HT1080 (cell line): Measurements from ENCODE around the gene ANTXR1. TPM values are rescaled to one million over a fixed set of nuclear protein-coding genes. Genes with fewer than 3 reads are reported as not detected.

Source experiments
- DNase-seq: peaks from one replicate; pipeline ENCODE4 v3.0.0-alpha.2; 2015; ENCODE audit warnings: low read depth
- total RNA-seq: library from RNA; depleted of rRNA; stranded (reverse); fragments of >200 nt; shearing (Covaris generic); gene quantifications from 2 replicates; pipeline ENCODE4 v1.2.3, GENCODE V29; 2014

Gene ANTXR1
- total RNA-seq, 1 experiment from 2014 or later, result 40.4 TPM

DNA sequence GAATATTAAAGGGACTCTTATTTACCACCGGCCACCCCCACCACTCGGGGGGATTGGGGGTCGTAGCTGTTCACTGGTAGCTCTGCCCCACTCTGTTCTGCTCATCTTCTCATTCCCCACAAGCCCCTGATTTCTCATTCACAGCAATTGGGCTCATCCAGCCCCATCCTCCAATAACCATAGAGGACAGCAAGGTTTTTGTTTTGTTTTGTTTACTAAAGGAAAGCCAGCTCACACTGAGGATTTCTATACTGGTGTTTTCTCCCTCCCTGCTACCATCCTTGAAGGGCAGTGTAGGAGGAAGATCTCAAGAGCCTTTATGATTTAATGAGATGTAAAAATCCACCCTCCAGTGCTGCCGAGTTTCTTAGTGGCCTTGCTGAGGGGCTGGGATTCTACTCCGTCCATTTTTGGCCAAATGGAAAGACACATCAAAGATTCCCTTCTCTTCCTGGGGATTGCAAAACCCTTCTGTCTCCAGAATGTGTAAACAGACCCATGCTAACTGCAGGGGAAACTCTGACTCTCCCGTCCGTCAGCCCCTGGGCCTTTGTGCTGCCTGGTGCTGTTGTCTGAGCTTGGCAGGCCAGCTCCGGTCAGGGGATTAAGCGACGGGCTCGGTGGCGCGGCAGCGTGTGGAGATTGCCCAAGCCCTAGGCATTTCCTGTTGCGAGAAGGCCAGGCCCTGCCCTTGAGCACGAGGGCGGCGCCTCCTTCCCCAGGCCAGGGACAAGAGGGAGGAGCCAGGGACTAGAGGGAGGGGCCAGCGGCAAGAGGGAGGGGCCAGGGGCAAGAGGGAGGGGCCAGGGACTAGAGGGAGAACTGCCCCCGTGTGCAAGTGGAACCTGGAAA, 165.0 kb downstream of the ANTXR1 start:
- DNase-seq, result peak; percentile 94

DNA sequence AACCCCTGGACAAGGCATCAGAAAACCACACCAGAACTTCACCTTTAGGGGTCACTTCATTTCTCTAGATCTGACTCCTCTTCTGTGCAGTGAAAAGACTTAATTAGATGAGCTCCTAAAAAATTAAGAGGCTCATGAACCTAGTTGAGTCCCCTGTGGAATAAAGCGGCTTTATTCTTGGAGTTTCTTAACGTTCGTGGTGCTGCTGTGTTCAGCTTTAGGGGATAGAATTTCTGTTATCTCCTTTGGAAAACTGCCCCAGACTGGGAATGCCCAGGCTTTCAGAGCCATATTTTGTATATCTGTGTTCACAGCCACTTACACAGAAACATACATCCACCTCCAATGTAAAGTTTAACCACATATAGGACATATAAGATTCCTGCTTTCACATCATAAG, 165.8 kb downstream of the ANTXR1 start:
- DNase-seq, result no peak

DNA sequence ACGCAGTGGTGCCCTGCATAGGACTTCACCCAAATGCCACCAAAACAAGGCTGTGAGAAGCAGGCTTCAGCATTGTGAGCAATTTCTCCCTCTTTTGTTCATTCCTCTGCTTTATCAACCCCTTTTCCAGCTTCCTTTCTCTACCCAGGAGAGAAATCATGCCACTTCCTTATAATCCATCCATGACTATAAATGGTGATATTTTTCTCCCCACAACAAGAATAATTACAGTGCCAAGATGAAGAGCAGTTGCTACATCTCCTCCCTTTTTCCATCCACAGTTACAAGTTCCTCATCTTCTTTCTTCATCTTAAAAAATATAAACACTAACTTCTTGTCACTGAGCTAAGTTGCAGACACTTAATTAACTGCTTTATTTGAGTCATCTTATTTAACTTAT, 167.2 kb downstream of the ANTXR1 start:
- no peak for DNase-seq

DNA sequence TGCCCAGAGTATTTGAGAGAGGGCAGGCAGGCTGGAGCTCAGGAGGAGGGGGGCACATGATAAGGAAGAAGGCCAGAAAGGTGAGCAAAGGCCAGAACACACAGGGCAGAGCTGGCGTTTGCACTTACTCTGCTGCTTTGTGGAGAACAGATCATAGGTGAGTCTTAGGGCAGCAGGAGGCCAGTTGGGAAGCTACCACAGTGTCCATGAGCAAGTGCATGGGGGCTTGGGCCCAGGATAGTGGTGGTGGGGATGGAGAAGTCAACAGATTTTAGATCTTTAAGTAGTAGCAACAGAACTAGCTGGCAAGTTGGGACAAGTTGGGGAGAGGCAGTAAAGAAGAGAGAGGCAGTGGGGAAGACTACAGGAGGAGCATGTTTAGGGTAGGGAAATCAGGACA, 168.0 kb downstream of the ANTXR1 start:
- DNase-seq, result no peak

DNA sequence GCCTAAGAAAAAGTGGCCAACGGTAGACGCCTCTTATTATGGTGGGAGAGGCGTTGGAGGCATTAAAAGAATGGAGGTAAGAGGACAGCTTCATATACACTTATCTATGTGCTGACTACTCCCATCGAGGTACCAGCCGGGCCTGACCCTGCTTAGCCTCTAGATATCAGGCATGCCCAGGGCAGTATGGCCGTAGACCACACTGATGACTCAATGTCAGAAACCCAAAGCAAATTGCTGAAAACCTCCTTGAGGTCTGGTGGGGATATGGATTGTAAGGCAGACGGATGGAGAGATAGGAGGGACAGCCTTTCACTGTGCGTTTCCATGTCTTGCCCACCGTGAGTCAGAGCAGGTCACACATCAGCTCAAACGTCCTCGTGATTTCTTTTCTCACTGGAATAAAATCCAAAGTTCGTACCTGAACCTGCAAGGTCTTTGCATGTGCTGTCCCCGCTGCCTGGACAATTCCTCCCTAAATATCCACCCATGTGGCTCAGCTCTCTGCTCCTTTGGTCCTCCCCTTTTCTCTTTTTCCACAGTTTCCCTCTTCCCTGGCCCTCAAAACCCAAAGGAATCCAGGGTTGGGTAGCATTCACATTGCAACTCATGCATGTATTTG, 168.9 kb downstream of the ANTXR1 start:
- peak; percentile 45 for DNase-seq

DNA sequence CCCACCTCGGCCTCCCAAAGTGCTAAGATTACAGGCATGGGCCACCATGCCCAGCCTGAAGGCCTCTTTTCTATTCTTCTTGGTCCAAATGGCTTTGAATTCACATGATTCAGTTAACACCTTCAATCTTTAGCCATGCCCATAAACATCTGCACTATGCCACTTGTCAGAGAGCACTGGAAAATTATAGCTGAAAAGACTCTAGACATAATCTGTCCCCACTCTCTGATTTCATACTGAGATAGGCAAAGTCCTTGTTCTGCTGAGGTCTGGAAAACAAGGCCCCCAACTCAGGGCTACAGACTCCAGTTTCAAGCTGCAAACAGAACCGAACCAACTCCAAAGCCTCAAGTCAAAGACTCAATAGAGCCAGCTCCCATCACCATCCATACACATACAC, 170.7 kb downstream of the ANTXR1 start:
- no peak for DNase-seq

DNA sequence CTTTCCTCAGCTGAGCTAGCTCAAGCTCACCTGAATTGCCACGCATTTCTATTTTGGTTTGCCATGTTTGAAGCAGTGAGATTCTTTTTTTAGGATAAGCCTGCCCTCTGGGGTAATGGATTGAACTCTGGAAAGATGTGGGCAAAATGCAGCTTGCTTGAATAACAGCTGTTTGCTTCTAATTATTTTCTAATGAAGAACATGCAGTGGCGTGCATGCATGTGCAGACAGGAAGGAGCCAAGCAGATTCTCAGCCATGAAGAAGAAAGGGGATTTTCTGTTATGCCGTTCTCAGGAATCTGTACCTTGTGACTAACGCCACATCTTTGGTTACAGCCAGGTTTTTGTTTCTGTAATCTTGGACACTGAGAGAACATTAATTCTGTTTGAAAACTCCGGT, 171.2 kb downstream of the ANTXR1 start:
- no peak for DNase-seq

DNA sequence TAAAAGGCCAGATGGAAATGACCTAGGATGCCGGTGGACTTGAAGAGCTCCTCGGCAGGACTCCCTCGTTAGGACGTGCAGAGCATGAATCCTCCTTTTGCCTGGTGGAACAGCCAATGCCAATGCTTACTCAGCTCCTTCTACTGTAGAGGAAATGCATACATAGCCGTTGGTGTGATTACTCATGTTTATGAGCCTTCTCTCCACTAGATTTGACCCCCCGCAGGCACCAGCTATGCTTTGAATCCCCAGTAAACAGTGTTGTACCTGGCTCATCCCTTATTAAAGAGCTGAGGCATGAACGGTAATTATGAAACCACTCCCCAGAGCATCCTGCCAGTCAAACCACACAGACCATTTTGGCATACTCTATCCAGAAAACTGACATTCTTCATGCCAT, 172.8 kb downstream of the ANTXR1 start:
- peak; percentile 91 for DNase-seq

DNA sequence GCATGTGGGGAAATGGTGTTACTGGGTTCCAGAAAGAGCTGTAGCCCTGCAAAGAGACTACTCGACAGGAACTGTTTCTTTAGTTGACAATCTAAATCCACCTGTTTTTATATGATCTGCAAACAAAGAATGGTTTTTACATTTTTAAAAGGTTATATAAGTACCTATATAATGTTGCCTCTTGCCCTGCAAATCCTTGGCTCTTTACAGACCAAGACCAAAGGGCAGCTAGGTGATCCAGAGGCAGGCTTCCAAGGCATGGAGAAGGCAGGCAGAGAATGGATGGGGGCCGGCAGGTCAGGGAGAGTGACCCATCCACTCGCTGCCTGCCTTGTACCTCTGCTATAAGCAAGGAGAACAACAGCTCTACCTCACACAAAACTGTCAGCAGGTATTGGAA, 173.6 kb downstream of the ANTXR1 start:
- no peak for DNase-seq

DNA sequence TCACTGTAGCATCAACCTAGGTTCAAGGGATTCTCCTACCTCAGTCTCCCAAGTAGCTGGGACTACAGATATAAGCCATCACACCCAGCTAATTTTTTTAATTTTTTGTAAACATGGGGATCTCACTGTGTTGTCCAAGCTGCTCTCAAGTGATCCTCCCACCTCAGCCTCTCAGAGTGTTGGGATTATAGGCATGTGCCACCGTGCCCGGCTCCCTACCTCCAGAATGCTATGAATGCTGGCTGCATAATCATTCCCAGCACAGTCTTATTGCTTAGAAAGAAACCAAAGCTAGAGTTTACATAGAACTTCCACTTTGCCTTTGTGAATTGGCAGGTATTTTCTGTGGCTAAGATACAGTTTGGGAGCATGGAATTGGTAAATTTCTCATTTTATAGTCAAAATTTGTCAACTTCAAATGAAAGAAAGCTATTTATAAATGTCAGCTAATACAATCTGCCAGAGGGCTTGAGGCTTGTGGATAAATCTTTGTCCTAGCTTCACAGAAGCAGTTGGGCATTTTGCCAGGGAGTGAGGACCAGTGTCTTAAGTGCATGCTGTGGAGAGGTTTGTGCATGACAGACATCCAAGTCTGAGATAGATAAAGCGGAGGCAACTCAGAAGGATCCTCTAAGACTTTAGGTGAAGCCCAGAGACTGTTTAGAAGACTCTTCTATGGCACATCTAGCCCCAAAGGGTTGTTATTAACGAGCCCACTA, 175.4 kb downstream of the ANTXR1 start:
- DNase-seq, result no peak

DNA sequence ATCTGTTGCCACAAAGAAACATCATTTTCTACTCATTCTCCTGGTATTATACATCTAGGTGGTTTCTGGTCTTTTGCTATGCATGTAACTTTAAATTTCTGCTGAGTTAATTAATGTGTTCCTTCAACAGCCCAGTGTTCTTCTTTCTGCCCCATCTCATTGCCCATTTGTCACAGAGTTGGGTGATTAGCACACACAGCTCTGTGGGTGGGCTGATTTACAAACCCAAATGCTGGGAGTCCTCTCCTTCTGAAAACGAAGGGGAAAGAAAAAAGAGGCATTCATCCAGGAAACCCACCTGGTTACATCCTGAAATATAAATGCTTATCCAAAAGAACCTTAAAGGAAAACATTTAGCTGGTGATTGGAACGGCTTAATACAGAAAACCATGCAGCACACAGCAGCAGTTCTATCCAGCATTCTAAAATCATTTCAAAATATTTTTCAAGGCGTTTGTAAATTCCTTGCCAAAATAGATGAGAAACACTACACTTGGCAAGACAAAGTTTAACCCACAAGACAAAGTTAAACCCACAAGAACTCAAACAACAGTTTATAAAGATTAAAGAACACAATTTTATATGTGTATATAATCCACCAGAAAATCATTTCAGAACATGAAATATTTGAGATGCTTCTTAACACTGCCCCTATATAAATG, 177.9 kb downstream of the ANTXR1 start:
- no peak for DNase-seq

DNA sequence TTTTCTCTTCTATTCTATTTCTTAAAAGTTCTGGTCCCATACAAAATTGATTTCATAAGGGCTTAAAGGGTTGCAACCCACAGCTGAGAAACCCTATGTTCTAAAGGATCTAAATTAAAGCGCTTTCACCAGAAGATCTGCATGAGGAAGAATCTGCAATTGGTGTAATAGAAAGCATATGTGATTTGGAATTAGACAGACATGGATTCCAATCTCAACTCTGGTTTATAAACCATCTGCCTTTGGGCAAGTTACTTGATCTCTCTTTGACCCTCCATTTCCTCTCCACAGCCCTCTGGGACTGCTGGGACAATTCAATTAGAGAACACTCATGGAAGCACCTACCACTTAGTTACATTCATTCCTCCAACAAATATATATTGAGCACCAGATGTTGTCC, 178.7 kb downstream of the ANTXR1 start:
- no peak for DNase-seq

DNA sequence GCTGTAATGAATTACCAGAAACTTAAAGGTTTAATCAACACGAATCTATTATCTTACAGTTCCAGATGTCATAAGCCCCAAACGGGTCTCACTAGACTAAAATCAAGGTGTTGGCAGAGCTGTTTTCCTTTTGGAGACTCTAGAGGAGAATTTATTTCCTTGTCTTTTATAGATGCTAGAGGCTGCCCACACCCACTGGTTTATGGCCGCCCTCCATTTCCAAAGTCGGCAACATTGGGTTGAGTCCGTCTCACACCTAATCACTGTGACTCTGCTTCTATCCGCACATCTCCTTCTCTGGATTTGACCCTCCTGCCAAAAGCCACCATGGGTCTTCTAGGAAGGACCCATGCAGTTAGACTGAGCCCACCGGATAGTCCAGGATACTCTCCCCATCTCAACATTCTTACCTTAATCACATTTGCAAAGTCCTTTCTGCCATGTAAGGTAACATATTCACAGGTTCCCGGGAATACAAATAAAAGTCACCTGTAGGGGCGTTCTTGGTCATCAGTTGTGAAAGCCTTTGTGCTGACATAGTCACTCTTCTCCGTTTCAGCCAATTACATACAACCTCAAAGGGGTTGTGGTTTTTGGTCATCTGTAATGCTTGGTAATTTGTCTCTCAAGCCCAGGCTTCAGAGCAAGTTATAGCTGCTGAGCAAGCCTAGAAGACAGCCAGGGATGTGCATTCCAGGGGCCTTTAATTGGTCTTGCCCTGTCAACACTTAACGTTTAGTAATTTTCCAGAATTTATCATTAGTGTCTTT, 179.4 kb downstream of the ANTXR1 start:
- no peak for DNase-seq

DNA sequence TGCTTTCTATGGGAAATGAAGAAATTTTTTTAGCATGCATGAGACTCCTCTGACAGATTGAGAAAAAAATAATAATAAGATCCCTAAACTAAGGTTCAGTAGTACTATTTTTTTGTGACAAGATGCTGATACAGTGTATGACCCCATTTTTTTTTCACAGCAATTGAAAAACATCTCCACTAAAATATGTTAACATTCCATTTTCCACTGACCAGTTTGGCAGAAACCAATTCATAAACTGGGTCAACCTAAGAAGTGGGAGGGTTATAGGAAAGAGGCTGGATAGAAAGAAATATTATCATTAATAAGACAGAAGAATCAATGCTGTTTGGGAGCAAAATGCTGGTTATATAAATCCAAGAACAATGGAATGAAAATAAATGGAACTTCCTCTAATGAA, 182.7 kb downstream of the ANTXR1 start:
- DNase-seq, result no peak

DNA sequence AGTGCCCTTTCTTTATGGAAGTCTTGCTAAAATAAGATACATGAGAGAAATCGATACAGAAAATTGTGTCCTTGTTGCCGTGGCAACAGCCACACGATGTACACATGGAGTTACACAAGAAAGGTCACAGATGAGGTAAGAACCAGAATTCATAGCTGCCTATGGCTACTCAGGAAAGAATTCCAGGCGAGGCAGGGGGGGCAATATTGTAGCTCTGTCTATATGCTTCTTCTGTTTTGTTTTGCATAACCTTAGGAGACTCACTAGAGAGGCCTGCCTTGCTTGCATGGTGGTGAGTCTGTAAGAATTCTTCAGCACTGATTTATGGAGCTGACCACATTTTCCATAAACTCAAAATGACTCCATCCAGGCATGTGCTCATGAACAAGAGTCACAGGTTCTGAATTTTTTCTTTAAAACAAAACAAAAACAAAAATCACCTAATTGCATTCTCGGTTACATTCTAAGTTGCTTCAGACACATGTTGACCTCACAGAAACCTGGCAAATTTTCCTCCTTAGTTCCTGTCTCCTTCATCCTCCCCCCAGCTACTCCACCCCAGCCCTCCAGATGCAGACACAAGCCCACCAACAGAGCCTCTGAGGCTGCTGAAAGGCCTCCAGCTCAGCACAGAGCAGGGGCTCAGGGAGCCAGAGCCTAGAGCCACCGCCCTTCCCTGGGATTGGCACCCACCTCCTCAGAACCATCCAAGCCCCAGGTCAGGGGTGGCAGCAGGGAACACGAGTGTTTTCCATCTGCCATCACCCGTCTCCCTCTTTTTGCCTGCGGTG, 183.5 kb downstream of the ANTXR1 start:
- peak; percentile 29 for DNase-seq

DNA sequence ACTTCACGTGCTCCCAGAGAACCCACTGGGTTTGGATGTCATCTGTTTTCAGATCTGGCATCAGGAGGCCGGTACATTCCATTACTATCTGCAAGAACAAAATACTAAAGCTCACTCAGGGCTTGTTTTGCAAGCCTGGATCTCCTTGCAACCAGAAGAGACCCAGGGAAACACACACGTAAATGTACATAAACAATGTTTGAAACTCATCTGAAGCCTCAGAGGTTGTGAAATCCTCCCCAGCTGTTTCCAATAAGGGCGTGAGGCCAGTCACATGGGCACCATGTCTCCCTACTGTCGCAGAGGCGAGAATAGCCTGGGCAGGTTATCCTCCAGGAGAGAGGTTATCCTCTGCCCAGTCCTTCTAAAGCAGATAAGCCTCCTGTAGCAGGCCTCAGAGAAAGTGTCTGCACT, 187.1 kb downstream of the ANTXR1 start:
- no peak for DNase-seq

DNA sequence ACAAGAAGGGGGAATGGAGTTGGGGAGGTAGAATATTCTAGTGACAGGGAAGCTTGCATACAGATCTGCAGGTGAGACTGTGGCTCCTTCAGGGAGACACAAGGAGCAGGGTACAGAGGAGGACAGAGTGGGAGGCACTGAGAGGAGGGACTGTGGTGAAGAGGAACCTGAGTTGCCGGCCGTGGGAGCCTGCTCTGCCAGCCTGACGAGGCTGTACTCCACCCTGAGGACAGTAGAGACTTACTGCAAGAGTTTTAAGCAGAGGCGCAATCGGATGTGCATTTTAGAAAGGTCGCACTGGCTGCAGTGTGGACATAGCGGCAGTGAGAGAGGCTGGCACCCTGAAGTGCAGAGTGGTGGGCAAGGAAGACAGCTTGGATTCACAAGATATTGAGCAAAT, 188.3 kb downstream of the ANTXR1 start:
- DNase-seq, result no peak

DNA sequence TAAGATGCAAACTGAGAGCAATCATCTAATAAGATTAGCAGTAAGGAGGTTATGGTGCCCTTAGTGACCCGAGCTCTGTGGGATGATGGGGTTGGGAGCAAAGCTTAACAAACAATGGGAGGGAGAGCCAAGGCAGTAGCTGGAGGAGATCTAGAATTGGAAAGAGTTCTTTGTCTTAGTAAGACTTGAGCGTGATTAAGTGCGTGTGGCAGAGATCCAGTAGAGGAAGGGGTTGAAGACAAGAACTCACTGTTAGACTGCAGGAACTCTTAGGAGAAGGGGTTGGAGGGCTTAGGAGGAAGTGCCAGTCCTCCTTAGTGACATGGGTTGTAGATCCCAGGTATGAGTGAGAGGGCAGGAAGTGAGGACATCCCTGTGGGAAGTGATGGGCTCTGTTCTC, 189.3 kb downstream of the ANTXR1 start:
- peak; percentile 68 for DNase-seq

DNA sequence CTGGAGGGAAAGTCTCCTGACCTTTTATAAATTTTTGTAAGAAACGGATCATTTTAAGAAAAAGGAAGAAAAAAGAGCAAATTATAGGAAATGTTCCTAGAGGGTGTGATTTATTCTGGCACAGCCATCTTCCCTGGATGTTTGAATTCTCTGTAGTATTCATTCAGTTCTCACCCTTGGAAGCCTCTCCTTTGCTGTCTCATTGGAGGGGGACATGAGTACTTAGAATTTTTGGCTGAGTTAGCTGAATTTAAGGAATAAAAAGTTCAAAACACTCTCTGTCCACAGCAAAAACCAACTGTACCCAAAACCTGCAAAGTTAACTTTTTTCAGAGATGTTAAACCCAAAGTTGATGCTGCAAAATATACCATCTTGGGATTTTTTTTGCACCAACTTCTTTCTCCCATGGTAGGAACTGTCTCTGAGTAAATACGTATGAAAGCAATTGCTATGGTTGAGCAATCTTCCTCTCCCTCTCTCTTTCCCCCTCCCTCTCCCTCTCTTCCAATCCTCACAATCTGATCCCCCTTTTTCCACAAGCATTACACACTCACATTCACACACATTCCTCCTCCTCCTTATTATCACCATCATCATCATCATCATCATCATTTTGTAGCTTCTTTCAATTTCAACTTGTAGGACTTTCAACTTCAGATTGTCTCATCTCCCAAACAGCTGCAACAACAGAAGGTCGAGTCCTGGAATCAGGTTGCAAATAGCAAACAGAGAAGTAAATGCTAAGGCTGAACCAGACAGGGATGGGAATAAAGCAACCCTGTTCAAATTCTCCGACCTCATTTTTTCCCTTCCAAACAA, 190.4 kb downstream of the ANTXR1 start:
- no peak for DNase-seq
